HepG2 (cell line): ENCODE results near the gene COL4A6.

Experiments used
- TP53 ChIP-seq: sonication (generic); formaldehyde crosslinking; conservative IDR thresholded peaks from 2 replicates; pipeline ENCODE4 v1.4.0; 2020; ENCODE audit warnings: missing genetic modification reagents
- ZBTB3 ChIP-seq: sonication (generic); formaldehyde crosslinking; IDR thresholded peaks from 2 replicates; pipeline ENCODE4 v1.4.0; 2020; ENCODE audit warnings: low read depth, mild to moderate bottlenecking, moderate library complexity, missing genetic modification reagents, borderline replicate concordance
- ZNF383 ChIP-seq: sonication (generic); formaldehyde crosslinking; IDR thresholded peaks from 2 replicates; pipeline ENCODE4 v1.4.0; 2020; ENCODE audit warnings: missing genetic modification reagents, mild to moderate bottlenecking, borderline replicate concordance
- ZNF660 ChIP-seq: sonication (generic); formaldehyde crosslinking; IDR thresholded peaks from 2 replicates; pipeline ENCODE4 v1.5.1; 2020; ENCODE audit warnings: mild to moderate bottlenecking, low read depth, missing genetic modification reagents, borderline replicate concordance

DNA sequence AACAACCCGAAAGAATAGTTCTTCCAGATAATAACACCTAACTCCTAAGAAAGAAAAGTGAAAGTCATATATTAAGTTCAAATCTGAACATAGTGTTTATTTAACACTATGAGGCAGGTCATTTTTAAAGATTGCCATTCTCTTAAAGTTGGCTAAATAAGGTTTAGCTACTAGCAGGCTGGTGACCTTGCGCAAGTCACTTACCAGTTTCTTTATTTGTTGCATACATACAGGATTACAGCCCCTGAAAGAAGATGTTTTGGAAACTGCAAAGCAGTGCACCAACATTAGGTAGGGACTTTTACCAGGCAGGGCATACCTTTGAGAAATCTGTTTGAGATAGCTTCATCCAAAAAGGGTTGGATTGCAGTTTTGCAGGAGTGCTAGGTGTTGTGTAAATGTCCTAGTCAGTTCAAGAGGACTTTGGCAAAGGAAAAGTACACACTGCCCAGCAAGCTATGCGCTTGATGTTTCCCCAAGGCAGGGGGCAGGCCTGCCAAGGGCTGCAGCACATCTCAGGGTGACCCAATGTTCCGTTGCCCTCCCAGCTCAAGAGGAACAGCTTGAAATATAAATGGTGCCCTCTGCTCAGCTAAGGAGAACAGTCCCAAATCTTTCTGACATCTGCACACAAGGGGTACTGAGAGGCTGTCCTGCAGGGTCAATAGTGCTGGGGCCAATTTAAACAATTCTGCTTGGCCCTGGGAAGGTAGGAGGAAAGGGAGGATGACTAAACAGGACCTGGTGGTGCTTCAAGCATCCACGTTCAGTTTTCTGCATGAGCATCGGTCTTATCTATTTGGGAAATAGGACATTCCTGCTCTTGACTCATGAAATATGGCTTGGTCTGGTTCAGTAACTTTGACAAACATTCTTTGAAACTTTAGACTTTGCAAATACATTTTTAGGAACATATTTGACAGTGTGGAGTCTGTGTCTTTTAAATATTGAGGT, 130.8 kb downstream of the COL4A6 start:
- TF ChIP-seq ZNF383 (no peak), ZNF660 (CRISPR knock-in tag) (no peak), ZBTB3 (CRISPR knock-in tag) (no peak), TP53 (CRISPR knock-in tag) (no peak)
